Panc1 (cell line): ENCODE measurements around the gene UBE2L3. TPM values are rescaled to one million over a fixed set of nuclear protein-coding genes. Genes with fewer than 3 reads are reported as not detected.
"Not testable (repeated sequence)": the region's sequence is repeated elsewhere in the genome, so short reads cannot be mapped to it uniquely, and the experiment has no call there.

Experiments
- ATAC-seq: fragments of 200-7000 bp; cut with Tn5 transposase; 2 replicates; pipeline ENCODE4 v1.9.1; 2020; ENCODE audit warnings: mild to moderate bottlenecking, moderate library complexity
- BruUV-seq: library from RNA; stranded (reverse); fragments of 400-500 nt; replicated peaks from 2 replicates; lab custom pipeline; 2021; lab: Mats Ljungman, UMichigan
- CTCF ChIA-PET: fragments of 300-600 bp; sonication (Branson Sonifier 250); formaldehyde crosslinking; loops from one replicate; lab custom pipeline; 2022; ENCODE audit warnings: antibody characterized with exemption; lab: Charles Lee
- POLR2A ChIA-PET: fragments of 300-600 bp; sonication (Branson Sonifier 250); formaldehyde crosslinking; loops from one replicate; lab custom pipeline; 2022; ENCODE audit warnings: antibody characterized with exemption; lab: Charles Lee
- DNase-seq: peaks from one replicate; pipeline ENCODE4 v3.0.0-alpha.2; 2010; ENCODE audit warnings: low read depth, low spot score
- H3K27ac ChIP-seq: 2 replicates; pipeline ENCODE4 v1.5.1; 2011; ENCODE audit warnings: mild to moderate bottlenecking, low read length, inconsistent platforms
- H3K27me3 ChIP-seq: fragments of 200-500 bp; sonication (Bioruptor generic); 2 replicates; pipeline ENCODE4 v1.6.0; 2014; ENCODE audit warnings: low read length, inconsistent platforms; ENCODE audit not compliant: control insufficient read depth, insufficient read depth
- H3K36me3 ChIP-seq: fragments of 200-500 bp; sonication (Bioruptor generic); 2 replicates; pipeline ENCODE4 v1.5.1; 2014; ENCODE audit warnings: inconsistent platforms, mild to moderate bottlenecking, low read length, moderate library complexity; ENCODE audit not compliant: control insufficient read depth, insufficient read depth
- H3K4me1 ChIP-seq: 2 replicates; pipeline ENCODE4 v1.5.1; 2011; ENCODE audit warnings: inconsistent platforms, mild to moderate bottlenecking, low read length, moderate library complexity; ENCODE audit not compliant: control insufficient read depth, insufficient read depth
- H3K4me3 ChIP-seq, 2 experiments: 2 replicates each; pipeline ENCODE4 v1.5.1; 2011 to 2012; ENCODE audit warnings: low read depth in 2 of 2, low read length in 2 of 2, mild to moderate bottlenecking in 2 of 2, inconsistent platforms in 1 of 2, moderate library complexity in 1 of 2
- H3K9me3 ChIP-seq: fragments of 200-500 bp; sonication (Bioruptor generic); 2 replicates; pipeline ENCODE4 v1.5.1; 2014; ENCODE audit warnings: low read depth, mild to moderate bottlenecking, inconsistent platforms, low read length, moderate library complexity; ENCODE audit not compliant: control insufficient read depth, insufficient read depth
- POLR2AphosphoS5 ChIP-seq: IDR thresholded peaks from 2 replicates; pipeline ENCODE4 v1.6.1; 2012; ENCODE audit warnings: mild to moderate bottlenecking, low read depth, low read length, moderate library complexity
- SIN3A ChIP-seq: IDR thresholded peaks from 2 replicates; pipeline ENCODE4 v1.6.1; 2012; ENCODE audit warnings: low read depth, mild to moderate bottlenecking, low read length, moderate library complexity, borderline replicate concordance; ENCODE audit not compliant: insufficient read depth
- TCF7L2 ChIP-seq: IDR thresholded peaks from 2 replicates; pipeline ENCODE4 v1.6.1; 2011; ENCODE audit warnings: mild to moderate bottlenecking, low read depth, low read length, inconsistent platforms
- in situ Hi-C: cut with HindIII; loops from 2 replicates; pipeline ENCODE4 v1.10.0; 2016; ENCODE audit warnings: low sequenced_read_pairs, low pct_unique_long_range_greater_than_20kb
- intact Hi-C: fragments of 100-400 bp; cut with micrococcal nuclease; formaldehyde crosslinking; loops from one replicate; pipeline ENCODE4 v1.10.0; 2022; ENCODE audit not compliant: unreplicated experiment
- total RNA-seq: library from RNA; stranded (reverse); gene quantifications from one replicate; pipeline ENCODE4 v1.2.1, GENCODE V29; 2021; ENCODE audit not compliant: unreplicated experiment
- TF ChIP-seq, protein P1 (sequence below), 2 experiments: IDR thresholded peaks; 2 replicates each; pipeline ENCODE4 v1.6.1; 2011 to 2012; ENCODE audit warnings: low read depth in 2 of 2, control low read depth in 1 of 2, low read length in 1 of 2, mild to moderate bottlenecking in 1 of 2, moderate library complexity in 1 of 2; ENCODE audit not compliant: insufficient read depth in 1 of 2
- TF ChIP-seq, protein P2 (sequence below): fragments of 450-650 bp; IDR thresholded peaks from 2 replicates; pipeline ENCODE4 v1.5.1; 2017; ENCODE audit warnings: mild to moderate bottlenecking

Gene UBE2L3
- total RNA-seq, 1 experiment from 2014 or later: 51.1 TPM

- BruUV-seq, H3K27me3 ChIP-seq, in situ Hi-C loops, DNase-seq, H3K9me3 ChIP-seq, POLR2A ChIA-PET, CTCF ChIA-PET, H3K4me3 ChIP-seq, H3K36me3 ChIP-seq, H3K4me1 ChIP-seq, H3K27ac ChIP-seq, ATAC-seq: not testable (repeated sequence)
- intact Hi-C loops: loop anchor here (10.0 kb wide), 1 partner anchor 48 kb away; the partner anchor contains the start of gene SDF2L1
Observed at GRCh38 chr22:21596356-21597135, 29.0 kb downstream of the UBE2L3 start.

DNA sequence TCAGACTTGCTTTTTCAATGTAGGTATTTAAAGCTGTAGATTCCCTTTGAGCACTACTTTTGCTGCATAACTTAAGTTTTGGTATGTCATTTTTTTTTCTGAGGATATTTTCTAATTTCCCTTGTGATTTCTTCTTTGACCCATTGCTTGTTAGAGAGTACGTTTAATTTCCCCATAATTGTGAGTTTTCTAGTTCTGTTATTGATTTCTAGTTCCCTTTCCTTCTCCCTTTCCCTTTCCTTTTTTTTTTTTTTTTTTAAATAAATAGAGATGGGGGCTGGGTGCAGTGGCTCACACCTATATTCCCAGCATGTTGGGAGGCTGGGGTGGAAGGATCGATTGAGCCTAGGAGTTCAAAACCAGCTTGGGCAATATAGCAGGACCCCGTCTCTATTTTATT is 30.8 kb downstream of the UBE2L3 start:
- DNase-seq (no peak), ATAC-seq (no peak)
- H3K4me3 ChIP-seq: no peak overlapping the region
- BruUV-seq: no TSS peak
- no peaks in the 10 kb centered on the region for H3K27me3 ChIP-seq
- TF ChIP-seq, protein P1, sequence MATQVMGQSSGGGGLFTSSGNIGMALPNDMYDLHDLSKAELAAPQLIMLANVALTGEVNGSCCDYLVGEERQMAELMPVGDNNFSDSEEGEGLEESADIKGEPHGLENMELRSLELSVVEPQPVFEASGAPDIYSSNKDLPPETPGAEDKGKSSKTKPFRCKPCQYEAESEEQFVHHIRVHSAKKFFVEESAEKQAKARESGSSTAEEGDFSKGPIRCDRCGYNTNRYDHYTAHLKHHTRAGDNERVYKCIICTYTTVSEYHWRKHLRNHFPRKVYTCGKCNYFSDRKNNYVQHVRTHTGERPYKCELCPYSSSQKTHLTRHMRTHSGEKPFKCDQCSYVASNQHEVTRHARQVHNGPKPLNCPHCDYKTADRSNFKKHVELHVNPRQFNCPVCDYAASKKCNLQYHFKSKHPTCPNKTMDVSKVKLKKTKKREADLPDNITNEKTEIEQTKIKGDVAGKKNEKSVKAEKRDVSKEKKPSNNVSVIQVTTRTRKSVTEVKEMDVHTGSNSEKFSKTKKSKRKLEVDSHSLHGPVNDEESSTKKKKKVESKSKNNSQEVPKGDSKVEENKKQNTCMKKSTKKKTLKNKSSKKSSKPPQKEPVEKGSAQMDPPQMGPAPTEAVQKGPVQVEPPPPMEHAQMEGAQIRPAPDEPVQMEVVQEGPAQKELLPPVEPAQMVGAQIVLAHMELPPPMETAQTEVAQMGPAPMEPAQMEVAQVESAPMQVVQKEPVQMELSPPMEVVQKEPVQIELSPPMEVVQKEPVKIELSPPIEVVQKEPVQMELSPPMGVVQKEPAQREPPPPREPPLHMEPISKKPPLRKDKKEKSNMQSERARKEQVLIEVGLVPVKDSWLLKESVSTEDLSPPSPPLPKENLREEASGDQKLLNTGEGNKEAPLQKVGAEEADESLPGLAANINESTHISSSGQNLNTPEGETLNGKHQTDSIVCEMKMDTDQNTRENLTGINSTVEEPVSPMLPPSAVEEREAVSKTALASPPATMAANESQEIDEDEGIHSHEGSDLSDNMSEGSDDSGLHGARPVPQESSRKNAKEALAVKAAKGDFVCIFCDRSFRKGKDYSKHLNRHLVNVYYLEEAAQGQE (IDR thresholded peaks at IDR 0.05; ENCODE audit: insufficient read depth in 1 of 2, low read depth in 2 of 2, low read length in 1 of 2): no peak
- no peak for TF ChIP-seq SIN3A
- no peak for TF ChIP-seq POLR2AphosphoS5
- no peak for TF ChIP-seq TCF7L2
- TF ChIP-seq, protein P2, sequence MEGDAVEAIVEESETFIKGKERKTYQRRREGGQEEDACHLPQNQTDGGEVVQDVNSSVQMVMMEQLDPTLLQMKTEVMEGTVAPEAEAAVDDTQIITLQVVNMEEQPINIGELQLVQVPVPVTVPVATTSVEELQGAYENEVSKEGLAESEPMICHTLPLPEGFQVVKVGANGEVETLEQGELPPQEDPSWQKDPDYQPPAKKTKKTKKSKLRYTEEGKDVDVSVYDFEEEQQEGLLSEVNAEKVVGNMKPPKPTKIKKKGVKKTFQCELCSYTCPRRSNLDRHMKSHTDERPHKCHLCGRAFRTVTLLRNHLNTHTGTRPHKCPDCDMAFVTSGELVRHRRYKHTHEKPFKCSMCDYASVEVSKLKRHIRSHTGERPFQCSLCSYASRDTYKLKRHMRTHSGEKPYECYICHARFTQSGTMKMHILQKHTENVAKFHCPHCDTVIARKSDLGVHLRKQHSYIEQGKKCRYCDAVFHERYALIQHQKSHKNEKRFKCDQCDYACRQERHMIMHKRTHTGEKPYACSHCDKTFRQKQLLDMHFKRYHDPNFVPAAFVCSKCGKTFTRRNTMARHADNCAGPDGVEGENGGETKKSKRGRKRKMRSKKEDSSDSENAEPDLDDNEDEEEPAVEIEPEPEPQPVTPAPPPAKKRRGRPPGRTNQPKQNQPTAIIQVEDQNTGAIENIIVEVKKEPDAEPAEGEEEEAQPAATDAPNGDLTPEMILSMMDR: no peak
- no peaks in the 10 kb centered on the region for H3K9me3 ChIP-seq
- POLR2A ChIA-PET: interaction anchor here (0.6 kb wide), 1 partner anchor 9 kb away, joined by 7 read pairs; no protein-coding TSS in a partner anchor
- no peaks in the 10 kb centered on the region; the same call in none of the 2 replicates for H3K4me1 ChIP-seq
- CTCF ChIA-PET: interaction anchor here (0.6 kb wide), 1 partner anchor 9 kb away, joined by 12 read pairs; no protein-coding TSS in a partner anchor
- H3K36me3 ChIP-seq: no peaks in the 10 kb centered on the region
- intact Hi-C loops (loop anchor here (10.0 kb wide), 1 partner anchor 46 kb away; the partner anchor contains the start of gene SDF2L1), in situ Hi-C loops (no loop called here)
- H3K27ac ChIP-seq: no peak overlapping the region
